GM18861 (cell line): Measurements from ENCODE around the gene MAPK12.

Experiments
- ATAC-seq: cut with Tn5 transposase; IDR thresholded peaks from one replicate; pipeline ENCODE4 v1.9.1; 2021; ENCODE audit not compliant: unreplicated experiment

Gene MAPK12

GRCh38 chr22:50299785-50300619 lies 38.5 kb upstream of the MAPK12 start:
- ATAC-seq, result no peak

- no peak for ATAC-seq
Measured at GRCh38 chr22:50298937-50299784, 37.7 kb upstream of the MAPK12 start.

- no peak for ATAC-seq
Measured at GRCh38 chr22:50298266-50298637, 36.8 kb upstream of the MAPK12 start.

GRCh38 chr22:50297510-50298265 lies 36.2 kb upstream of the MAPK12 start:
- no peak for ATAC-seq

GRCh38 chr22:50296658-50297490 lies 35.4 kb upstream of the MAPK12 start:
- ATAC-seq, result no peak

- ATAC-seq, result no peak
Measured at GRCh38 chr22:50294319-50294656, 32.8 kb upstream of the MAPK12 start.

- ATAC-seq, result no peak
Measured at GRCh38 chr22:50293441-50294318, 32.2 kb upstream of the MAPK12 start.

- ATAC-seq, result no peak
Measured at GRCh38 chr22:50292643-50293440, 31.4 kb upstream of the MAPK12 start.

GRCh38 chr22:50289942-50290630 lies 28.6 kb upstream of the MAPK12 start:
- ATAC-seq, result no peak

GRCh38 chr22:50289151-50289941 lies 27.9 kb upstream of the MAPK12 start:
- ATAC-seq, result no peak

GRCh38 chr22:50287731-50288130 lies 26.2 kb upstream of the MAPK12 start:
- ATAC-seq, result no peak

- ATAC-seq, result no peak
Measured at GRCh38 chr22:50286701-50287318, 25.3 kb upstream of the MAPK12 start.

GRCh38 chr22:50286275-50286674 lies 24.8 kb upstream of the MAPK12 start:
- ATAC-seq, result no peak

GRCh38 chr22:50285568-50286229 lies 24.2 kb upstream of the MAPK12 start:
- no peak for ATAC-seq

- no peak for ATAC-seq
Measured at GRCh38 chr22:50284479-50284878, 23.0 kb upstream of the MAPK12 start.

GRCh38 chr22:50283821-50284220 lies 22.3 kb upstream of the MAPK12 start:
- ATAC-seq, result no peak
